Loucy (cell line): ENCODE data around the gene CFAP43.

Experiments
- EZH2phosphoT487 ChIP-seq: fragments of 200-600 bp; IDR thresholded peaks from 2 replicates; pipeline ENCODE4 v1.6.1; 2018; ENCODE audit warnings: antibody characterized with exemption, mild to moderate bottlenecking, moderate library complexity, borderline replicate concordance
- TF ChIP-seq, protein P1 (sequence below): fragments of 200-600 bp; sonication (generic); conservative IDR thresholded peaks from 2 replicates; pipeline ENCODE4 v1.5.1; 2014; ENCODE audit warnings: mild to moderate bottlenecking, antibody characterized with exemption, low read length

DNA sequence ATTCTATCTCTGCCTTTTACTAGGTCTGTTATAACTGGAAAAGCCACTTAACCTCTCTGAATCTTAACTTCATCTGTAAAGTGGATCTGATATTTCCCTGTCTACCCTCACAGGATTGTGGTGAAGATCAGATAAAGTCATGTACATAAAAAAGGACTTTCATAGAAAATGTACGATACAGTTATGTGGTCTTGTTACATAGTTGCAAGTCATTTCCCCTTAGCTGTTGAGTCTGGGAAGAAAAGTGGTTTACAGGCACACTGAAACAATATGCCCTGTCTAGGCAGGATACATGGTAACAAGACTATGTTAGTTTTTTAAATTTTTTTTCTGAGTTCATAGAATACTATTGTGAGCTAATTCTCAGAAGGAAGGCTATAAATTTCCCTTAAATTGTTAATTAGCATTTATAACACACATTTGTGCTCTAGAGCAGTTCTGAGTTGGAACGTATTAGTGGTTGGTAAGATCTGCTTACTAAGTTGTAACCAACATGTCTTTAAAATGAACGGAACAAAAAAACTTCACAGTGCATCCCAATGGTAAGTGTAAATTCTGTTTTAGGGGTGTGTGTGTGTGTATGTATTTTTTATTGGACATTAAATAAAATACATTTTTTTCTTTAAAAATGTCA, 15.5 kb upstream of the CFAP43 start:
- TF ChIP-seq, protein P1, sequence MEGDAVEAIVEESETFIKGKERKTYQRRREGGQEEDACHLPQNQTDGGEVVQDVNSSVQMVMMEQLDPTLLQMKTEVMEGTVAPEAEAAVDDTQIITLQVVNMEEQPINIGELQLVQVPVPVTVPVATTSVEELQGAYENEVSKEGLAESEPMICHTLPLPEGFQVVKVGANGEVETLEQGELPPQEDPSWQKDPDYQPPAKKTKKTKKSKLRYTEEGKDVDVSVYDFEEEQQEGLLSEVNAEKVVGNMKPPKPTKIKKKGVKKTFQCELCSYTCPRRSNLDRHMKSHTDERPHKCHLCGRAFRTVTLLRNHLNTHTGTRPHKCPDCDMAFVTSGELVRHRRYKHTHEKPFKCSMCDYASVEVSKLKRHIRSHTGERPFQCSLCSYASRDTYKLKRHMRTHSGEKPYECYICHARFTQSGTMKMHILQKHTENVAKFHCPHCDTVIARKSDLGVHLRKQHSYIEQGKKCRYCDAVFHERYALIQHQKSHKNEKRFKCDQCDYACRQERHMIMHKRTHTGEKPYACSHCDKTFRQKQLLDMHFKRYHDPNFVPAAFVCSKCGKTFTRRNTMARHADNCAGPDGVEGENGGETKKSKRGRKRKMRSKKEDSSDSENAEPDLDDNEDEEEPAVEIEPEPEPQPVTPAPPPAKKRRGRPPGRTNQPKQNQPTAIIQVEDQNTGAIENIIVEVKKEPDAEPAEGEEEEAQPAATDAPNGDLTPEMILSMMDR = no peak
- peak; percentile 69; the same call in 1 of the 2 replicates for TF ChIP-seq EZH2phosphoT487
